Cardiac fibroblast (primary cell): Measurements from ENCODE around the gene STX18.

Source experiments
- DNase-seq, 2 donors: peaks; one replicate each; pipeline versions ENCODE4 v3.0.0 to v3.0.0-alpha.2; 2010; ENCODE audit warnings: low read depth in 2 of 2
- H3K4me3 ChIP-seq, 2 donors: replicated peaks in 1 of 2; 1 replicate in 1 of 2; 2 replicates in 1 of 2; pipeline ENCODE4 v1.5.1; 2011; ENCODE audit warnings: low read depth in 2 of 2, low read length in 2 of 2, mild to moderate bottlenecking in 2 of 2, moderate library complexity in 1 of 2
- CTCF ChIP-seq: IDR thresholded peaks from one replicate; pipeline ENCODE4 v1.5.1; 2011; ENCODE audit warnings: low read depth, mild to moderate bottlenecking, low read length, inconsistent platforms

The STX18 gene

GRCh38 chr4:4386736-4387392, 155.0 kb downstream of the STX18 start, which contains the start of gene NSG1:
Gene NSG1, plus strand, starts transcription at chr4:4387102. Its CDS starts 528 bp downstream, at chr4:4387630.
- peak; percentile 38 to 52 for DNase-seq
- peak within 1 kb of the TSS; percentile 54 to 64 for H3K4me3 ChIP-seq
- TF ChIP-seq CTCF: no peak

GRCh38 chr4:4386296-4386735, 155.5 kb downstream of the STX18 start:
- peak; percentile 26 to 32 for DNase-seq
- no peak for TF ChIP-seq CTCF
- peak overlapping the region; percentile 54 to 64 for H3K4me3 ChIP-seq

GRCh38 chr4:4385729-4386295, 156.0 kb downstream of the STX18 start:
- H3K4me3 ChIP-seq: peak overlapping the region; percentile 54 to 64
- no peak for TF ChIP-seq CTCF
- no peak for DNase-seq

GRCh38 chr4:4384837-4385236, 157.0 kb downstream of the STX18 start:
- DNase-seq: peak; percentile 41 to 43
- peak; percentile 27 for TF ChIP-seq CTCF
- H3K4me3 ChIP-seq: no peak overlapping the region

- no peak for DNase-seq
- no peak overlapping the region for H3K4me3 ChIP-seq
- no peak for TF ChIP-seq CTCF
These were observed 158.8 kb downstream of the STX18 start for GRCh38 chr4:4383085-4383484.

- TF ChIP-seq CTCF: no peak
These were observed 162.2 kb downstream of the STX18 start for GRCh38 chr4:4379540-4380087.

More at GRCh38 chr4:4379540-4380087, 162.2 kb downstream of the STX18 start:
- no peak overlapping the region for H3K4me3 ChIP-seq
- DNase-seq: no peak
